Raji (cell line): ENCODE results near the gene PAMR1.

Source experiments
- POLR2A ChIP-seq: IDR thresholded peaks from 2 replicates; pipeline ENCODE4 v1.6.1; 2011; ENCODE audit warnings: low read depth, low read length, control low read depth; ENCODE audit not compliant: insufficient read depth

PAMR1 gene

GRCh38 chr11:35523861-35524260 is 1.6 kb downstream of the PAMR1 start:
- no peak for TF ChIP-seq POLR2A

GRCh38 chr11:35523331-35523768 is 2.1 kb downstream of the PAMR1 start:
- no peak for TF ChIP-seq POLR2A

GRCh38 chr11:35520376-35520775 is 5.0 kb downstream of the PAMR1 start:
- TF ChIP-seq POLR2A = no peak

- no peak for TF ChIP-seq POLR2A
These were observed 6.7 kb downstream of the PAMR1 start for GRCh38 chr11:35518766-35519165.

- no peak for TF ChIP-seq POLR2A
These were observed 7.9 kb downstream of the PAMR1 start for GRCh38 chr11:35517481-35517880.

GRCh38 chr11:35516403-35516802 is 9.0 kb downstream of the PAMR1 start:
- no peak for TF ChIP-seq POLR2A

- no peak for TF ChIP-seq POLR2A
These were observed 10.2 kb downstream of the PAMR1 start for GRCh38 chr11:35515224-35515623.

- no peak for TF ChIP-seq POLR2A
These were observed 10.9 kb downstream of the PAMR1 start for GRCh38 chr11:35514481-35514880.

GRCh38 chr11:35511666-35512065 is 13.8 kb downstream of the PAMR1 start:
- TF ChIP-seq POLR2A = no peak

GRCh38 chr11:35507688-35508087 is 17.7 kb downstream of the PAMR1 start:
- TF ChIP-seq POLR2A = no peak

GRCh38 chr11:35501776-35502175 is 23.6 kb downstream of the PAMR1 start:
- TF ChIP-seq POLR2A = no peak

GRCh38 chr11:35500744-35501143 is 24.7 kb downstream of the PAMR1 start:
- no peak for TF ChIP-seq POLR2A

GRCh38 chr11:35496416-35496815 is 29.0 kb downstream of the PAMR1 start:
- TF ChIP-seq POLR2A = no peak

- TF ChIP-seq POLR2A = no peak
These were observed 30.4 kb downstream of the PAMR1 start for GRCh38 chr11:35494957-35495490.

- no peak for TF ChIP-seq POLR2A
These were observed 34.1 kb downstream of the PAMR1 start for GRCh38 chr11:35491231-35491871.

GRCh38 chr11:35488117-35488516 is 37.3 kb downstream of the PAMR1 start:
- TF ChIP-seq POLR2A = no peak

GRCh38 chr11:35487532-35488078 is 37.8 kb downstream of the PAMR1 start:
- TF ChIP-seq POLR2A = no peak
